GM19239 (cell line): ENCODE data around the gene ZCRB1.
"Not testable (repeated sequence)": the region's sequence is repeated elsewhere in the genome, so short reads cannot be mapped to it uniquely, and the experiment has no call there.

Experiments used
- DNase-seq: peaks from one replicate; pipeline ENCODE4 v3.0.0; 2011; ENCODE audit warnings: low spot score; ENCODE audit not compliant: insufficient read length
- FAIRE-seq: peaks from 2 replicates; lab custom pipeline; 2011; peaks lifted over from hg19 to GRCh38; lab: Jason Lieb, UNC

The ZCRB1 gene

DNA sequence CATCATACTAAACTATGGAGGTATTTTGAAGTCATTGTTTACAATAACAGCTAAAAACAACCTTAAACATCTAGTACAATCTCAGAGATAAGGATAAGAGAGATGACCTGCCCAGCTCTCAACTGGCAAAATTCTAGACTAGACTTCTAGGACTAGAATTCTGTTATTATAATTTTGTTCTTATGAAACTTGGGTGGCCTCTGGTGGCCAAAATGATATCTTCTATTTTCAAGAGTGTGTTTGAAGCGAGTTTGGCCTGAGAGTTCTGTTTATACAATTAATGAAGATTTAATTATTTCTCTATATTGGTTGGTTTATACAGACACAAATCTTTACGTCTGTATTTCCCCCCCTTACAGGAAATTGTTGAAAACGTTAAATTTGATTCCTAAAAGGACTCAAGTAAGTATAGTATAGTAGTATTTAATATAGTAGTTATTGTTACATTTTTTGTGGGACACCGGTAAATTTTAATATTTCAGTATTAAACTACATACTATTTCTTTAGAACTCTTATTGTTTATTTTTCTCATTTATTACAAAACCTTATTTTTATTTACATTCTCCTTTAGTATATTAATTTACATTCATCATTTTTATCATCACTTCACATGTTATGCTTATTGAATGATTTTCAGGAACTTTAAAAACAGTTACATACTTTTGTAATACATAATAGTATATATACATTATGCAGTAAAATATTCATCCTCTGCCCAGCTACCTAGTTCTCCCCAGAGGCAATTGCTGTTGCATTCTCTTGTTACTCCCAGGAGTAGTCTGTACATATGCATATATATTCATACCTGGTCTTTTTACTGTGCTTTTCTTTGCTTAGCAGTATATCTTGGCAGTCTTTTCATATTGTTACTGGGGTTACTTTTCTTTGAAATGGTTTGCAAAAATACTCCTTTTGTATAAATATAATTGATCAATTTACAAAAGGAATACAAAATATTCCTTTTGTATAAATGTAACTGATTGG, 6.7 kb upstream of the ZCRB1 start:
- peak; percentile 69 for FAIRE-seq
- DNase-seq, result peak; percentile 12

DNA sequence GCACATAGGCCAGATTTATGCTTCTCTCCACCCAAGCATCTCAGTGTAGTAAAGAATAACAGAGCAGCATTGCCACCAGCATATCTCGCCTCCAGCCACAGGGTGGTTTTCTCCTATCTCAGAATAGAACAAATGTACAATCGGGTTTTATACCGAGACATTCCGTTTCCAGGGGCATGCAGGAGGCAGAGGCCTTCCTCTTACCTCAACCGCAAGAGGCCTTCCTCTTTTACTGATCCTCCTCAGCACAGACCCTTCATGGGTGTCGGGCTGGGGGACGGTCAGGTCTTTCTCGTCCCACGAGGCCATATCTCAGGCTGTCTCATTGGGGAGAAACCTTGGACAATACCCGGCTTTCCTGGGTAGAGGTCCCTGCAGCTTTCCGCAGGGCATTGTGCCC, 4.2 kb upstream of the ZCRB1 start:
- DNase-seq, FAIRE-seq: not testable (repeated sequence)

DNA sequence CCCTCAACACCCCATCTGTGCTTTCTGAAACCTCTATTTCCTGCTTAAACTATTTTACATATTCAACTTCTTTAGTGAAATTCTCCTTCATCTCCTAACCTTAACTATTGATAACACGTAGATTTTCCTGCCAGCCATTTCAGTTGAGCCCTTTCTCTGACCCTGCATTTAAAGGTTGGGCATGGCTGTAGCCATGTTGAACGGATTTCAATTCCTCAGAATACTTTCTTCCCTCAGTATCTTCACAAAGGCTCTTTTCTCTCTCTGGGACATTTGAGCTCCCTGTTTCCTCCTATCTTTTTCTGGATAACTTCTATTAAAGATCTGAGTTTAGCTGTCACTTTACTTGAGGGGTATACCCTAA, 1.3 kb upstream of the ZCRB1 start:
- FAIRE-seq, result no peak
- no peak for DNase-seq

DNA sequence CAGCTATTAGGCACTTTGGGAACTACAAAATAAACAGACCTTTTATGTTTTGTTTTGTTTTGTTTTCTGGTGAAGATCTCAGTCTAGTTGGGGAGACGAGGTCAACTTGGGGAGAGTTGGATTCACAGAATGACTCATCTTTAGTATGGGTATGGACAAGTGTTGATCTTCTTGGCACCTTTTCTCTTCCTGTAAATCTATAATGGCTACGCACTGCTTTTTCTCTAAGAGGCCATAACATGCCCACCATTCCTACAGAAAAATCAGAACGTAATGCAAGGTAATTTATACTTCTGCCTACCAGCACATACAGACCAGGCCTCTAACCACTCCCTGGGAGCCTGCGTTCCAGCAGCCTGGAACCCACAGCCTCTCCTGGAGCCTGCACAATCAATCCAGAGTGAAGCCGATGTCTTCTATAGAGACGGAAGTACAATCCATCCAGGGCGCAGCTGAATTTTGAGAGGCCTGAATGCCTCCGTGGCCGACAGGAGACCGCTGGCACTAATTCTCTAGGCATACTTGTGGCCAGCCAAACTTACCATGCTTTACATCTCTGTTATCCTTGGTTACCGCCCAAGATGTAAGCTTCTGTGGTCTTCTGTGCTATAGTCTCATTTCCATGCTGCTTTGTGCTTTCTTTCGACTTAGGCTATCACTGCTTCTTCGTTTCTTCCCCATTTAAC, 790 bp upstream of the ZCRB1 start:
- DNase-seq (no peak), FAIRE-seq (peak; percentile 54)

DNA sequence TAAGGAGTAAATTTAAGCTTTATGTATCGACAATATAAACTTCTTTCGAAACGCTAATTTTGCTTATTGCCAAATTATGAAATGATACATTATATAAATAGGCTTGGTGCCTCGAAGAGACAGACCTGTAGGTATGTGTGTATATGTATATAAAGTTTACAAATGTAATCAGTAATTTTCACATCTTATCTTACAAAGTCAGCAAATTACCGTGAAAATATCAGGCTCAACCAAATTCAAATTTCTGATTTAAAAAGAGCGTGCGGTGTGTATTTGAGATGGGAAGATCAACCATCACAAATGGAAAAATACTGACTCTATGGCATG, 605 bp downstream of the ZCRB1 start:
- DNase-seq (no peak), FAIRE-seq (no peak)

DNA sequence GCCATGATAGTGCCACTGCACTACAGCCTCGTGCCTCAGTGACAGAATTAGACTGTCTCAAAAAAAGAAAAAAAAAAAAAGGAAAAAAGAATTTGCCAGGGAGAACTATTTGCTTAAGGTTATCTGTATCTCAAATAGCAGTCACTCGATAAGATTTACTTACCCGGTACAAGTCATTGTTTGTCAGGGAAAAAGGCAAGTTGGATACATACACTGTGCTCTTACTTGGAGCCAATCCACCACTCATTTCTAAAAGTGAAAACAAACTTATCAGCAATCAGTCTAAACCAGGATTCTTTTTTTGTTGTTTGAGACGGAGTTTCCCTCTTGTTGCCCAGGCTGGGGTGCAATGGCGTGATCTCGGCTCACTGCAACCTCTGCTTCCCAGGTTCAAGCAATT, 2.0 kb downstream of the ZCRB1 start:
- FAIRE-seq, result no peak
- no peak for DNase-seq

DNA sequence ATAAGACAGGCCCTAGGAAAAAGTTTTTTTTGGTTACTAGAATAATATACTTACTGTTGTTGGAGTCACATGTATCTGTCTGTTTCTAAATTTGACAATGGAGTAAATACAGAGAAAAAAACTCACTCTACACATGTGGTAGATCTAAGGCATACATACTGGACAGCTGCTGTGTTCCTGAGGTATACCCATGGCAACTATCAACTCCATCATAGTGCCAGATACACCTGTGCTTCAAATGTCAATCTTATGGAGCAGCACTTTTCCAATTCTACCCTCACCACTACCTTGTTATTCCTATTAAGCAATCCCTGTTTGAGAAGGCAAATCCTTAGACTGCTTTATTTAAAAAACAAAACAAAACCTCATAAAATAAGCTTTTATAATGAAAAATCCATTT, 3.3 kb downstream of the ZCRB1 start:
- FAIRE-seq, result no peak

DNA sequence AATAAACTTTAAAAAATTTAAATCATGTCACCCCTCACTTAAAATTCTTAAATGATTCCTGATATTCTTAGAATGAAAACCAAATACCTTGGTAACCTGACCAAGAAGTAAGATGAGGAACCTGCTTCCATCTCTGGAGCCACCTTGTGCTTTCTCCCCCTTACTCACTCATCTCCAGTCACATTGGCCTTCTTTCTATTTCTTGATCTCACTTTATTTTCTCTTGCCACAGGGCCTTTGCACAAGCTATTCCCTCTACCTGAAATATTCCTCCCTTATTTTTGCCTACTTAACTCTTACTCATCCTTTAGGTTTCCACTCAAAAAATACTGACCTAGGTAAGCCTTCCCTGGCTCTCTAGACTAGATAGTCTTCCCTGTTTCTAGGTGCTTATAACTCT, 5.1 kb downstream of the ZCRB1 start:
- DNase-seq, result no peak
- FAIRE-seq, result no peak

More for the DNA sequence above, 3.3 kb downstream of the ZCRB1 start:
- no peak for DNase-seq

DNA sequence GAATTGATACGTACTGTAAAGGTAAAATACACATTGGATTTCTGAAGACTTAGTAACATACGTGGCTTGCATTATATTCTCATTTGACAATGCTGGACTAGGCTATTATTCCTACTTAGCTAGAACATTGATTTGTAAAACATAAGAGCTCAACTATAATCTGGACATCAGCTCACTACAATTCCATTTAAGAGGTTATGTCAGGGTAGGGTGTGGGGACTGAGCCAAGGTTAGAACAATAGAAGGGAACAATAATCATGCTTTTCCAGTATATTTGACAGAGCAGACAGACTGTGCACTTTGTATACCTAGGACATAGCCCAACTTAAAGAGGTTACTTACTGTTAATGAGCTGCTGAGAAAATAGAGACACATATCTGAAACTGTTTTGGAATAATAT, 10.8 kb downstream of the ZCRB1 start:
- DNase-seq (no peak), FAIRE-seq (no peak)

DNA sequence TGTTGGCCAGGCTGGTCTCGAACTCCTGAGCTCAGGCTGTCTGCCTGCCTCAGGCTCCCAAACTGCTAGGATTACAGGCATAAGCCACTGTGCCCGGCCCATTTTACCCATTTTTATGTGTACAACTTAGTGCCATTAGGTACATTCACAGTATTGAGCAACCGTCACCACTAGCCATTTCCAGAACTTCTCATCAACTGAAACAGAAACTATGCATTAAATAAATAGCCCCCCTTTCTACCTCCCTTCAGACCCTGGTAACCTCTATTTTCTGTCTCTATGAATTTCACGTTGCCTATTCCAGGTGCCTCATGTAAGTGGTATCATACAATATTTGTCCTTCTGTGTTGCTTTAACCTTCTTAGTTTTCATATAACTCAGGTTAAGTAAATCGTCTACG, 15.9 kb downstream of the ZCRB1 start:
- no peak for FAIRE-seq

DNA sequence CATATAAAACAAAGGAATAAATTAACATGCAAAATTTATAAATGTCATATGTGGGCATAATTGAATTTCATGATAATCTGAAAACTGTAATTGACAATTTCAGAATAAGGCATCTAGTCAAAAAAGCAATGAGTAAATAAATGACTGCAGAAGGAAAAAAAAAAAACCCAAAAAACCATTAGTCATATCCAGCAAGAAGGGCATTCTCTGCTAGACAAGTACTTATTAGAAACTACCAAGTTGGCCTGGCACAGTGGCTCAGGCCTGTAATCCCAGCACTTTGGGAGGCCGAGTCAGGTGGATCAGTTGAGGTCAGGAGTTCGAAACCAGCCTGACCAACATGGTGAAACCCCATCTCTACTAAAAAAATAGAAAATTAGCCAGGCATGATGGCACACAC, 17.5 kb downstream of the ZCRB1 start:
- DNase-seq (no peak), FAIRE-seq (no peak)

More for the DNA sequence above, 15.9 kb downstream of the ZCRB1 start:
- DNase-seq, result no peak

DNA sequence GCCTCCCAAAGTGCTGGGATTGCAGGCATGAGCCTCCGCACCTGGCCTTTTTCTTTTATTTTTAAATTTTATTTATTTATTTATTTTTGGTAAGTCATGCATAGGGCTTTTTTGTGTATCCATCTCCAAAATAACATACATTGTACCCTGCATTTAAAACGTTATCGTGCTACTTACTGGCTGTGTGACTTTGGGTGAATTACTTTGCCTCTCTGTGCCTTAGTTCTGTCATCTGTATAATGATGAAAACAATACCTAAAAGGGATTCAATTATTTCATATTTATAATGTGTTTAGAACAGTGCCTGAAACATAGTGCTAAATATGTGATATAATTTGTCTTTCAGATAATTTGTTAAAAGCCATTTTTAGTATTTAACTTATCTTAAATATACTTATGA, 19.6 kb downstream of the ZCRB1 start:
- FAIRE-seq, result no peak
- no peak for DNase-seq

DNA sequence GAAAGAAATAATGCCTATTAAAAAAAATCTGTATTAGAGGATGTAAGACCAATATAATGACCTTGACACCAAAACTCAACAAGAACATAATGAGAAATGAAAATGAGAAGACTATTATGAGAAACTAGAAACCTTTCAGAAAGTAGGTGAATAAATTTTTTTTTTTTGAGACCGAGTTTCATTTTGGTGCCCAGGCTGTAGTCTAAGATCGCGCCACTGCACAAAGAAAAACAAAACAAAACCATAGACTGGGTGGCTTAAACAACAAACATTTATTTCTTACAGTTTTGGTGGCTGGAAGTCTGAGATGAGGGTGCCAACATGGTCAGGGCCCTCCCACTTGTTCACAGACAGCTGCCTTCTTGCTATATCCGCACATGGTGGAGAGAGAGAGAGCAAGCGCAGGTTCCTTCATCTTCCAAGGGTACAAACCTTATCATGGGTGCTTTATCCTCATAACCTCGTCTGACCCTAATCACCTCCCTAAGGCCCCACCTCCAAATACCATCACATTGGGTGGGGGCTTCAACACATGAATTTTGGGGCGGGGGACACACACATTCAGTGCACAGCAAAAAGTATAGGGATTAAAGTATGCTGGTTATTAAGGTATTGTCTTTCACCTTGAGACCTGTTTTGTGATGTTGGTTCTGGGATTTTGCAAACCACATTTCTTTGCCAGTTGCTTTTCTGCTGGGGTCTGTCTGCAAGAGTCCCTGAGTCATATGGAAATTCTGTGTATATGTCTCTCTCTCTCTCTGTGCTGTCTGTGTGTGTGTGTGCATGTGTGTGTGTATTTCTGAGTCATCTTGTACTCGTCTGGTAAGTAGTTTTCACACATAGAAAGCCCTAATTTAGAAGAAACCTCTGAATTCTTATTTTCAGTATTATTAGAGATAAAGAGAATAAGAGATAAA, 26.2 kb downstream of the ZCRB1 start:
- FAIRE-seq (peak; percentile 93), DNase-seq (peak; percentile 20)

DNA sequence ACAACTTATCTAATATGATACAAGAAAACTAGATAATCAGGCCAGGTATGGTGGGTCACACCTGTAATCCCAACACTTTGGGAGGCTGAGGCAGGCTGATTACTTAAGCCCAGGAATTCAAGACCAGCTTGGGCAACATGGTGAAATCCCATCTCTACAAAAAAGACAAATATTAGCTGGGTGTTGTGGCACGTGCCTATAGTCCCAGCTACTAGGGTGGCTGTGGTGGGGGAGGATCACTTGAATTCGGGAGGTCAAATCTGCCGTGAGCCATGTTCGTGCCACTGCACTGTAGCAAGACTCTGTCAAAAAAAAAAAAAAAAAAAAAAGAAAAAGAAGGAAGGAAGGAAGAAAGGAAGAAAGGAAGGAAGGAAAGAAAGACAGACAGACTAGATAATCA, 27.0 kb downstream of the ZCRB1 start:
- DNase-seq (no peak), FAIRE-seq (no peak)

DNA sequence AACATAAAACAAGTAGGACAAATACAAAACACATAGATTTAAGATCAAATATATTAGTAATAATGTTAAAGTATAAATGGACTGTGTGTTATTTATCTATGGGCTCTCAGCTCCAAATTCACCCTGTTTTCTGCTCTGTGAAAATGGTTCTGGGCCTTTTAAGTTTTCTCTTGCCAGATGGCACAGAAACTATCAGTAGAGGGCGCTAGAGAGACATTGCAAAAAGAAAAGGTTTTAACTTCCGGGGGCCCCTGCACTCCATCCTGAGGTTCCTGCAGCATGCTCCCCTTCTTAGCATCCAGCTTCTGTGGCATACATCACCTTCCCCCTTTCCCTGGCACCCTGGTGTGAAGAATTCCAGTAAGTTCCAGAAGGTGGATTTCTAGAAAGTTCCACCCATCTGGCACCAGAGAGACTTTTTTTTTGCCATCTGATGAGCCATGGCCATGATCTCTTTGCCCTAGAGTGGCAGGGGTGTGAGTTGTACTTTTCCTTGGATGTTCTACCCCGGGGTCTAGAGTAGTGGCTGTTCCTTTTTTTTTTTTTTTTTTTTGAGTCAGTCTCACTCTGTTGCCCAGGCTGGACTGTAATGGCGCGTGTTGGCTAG, 29.3 kb downstream of the ZCRB1 start:
- FAIRE-seq (peak; percentile 68), DNase-seq (no peak)

DNA sequence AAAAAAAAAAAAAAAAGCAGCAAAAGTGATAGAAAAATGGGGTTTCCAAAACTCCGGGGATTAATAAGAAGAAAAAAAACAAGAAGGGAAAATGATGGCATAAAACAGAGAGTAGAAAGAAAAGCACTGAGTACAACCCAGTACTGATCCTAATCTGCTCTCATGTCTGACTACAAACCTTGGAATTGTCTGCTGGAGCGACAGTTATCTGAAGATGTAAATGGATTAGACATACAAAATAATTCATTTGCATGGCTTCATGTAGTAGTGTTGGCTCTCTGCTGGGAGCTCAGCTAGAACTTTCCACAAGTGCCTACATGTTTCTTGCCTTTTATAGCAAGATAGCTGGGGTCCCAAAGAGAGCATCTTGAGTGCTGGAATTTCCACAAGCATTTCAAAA, 34.2 kb downstream of the ZCRB1 start:
- FAIRE-seq (no peak), DNase-seq (no peak)

DNA sequence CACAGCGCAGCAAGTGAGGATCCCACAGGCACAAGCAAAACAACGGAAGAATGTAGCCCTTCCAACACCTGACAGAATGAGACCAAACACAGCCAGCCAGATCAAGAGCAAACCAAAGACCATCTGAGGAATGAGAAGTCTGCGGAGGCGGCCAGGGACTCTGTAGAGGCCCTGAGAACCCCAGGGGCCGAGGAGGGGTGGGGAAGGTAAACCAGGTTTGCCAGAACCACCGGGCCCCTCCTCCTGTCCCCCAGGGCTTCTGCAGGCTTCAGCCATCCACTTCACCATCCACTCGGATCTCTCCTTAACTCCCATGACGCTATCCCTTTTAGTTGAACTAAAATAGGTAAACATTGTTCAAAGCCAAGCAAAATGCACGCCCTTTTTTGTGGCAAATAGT, 37.4 kb downstream of the ZCRB1 start:
- FAIRE-seq, result no peak
- DNase-seq, result no peak

DNA sequence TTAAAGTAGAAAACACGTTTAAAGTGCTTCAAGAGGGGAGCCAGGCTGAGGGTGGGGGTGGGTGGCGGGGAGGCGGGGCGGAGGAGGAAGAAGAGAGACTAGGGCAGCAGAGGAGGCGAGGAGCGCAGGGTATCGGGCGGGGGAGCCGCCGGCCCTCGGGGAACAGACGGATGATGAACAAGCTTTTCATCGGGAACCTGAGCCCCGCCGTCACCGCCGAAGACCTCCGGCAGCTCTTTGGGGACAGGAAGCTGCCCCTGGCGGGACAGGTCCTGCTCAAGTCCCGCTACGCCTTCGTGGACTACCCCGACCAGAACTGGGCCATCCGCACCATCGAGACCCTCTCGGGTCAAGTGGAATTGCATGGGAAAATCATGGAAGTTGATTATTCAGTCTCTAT, 39.2 kb downstream of the ZCRB1 start:
- DNase-seq, result no peak
- no peak for FAIRE-seq

DNA sequence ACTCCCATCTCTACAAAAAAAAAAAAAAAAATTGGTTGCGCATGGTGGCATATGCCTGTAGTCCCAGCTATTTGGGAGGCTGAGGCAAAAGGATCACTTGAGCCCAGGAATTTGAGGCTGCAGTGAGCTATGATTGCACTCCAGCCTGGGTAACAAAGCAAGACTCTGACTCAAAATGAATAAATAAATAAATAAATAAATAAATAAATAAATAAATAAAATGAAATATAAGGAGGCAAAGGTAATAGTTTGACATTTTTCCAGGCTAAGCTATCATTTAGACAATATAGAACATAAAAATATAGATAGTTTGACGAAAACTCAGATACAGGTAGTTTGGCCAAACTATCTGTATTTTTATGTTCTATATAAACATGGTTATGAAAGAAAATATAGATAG, 40.5 kb downstream of the ZCRB1 start:
- no peak for DNase-seq
- FAIRE-seq, result no peak

DNA sequence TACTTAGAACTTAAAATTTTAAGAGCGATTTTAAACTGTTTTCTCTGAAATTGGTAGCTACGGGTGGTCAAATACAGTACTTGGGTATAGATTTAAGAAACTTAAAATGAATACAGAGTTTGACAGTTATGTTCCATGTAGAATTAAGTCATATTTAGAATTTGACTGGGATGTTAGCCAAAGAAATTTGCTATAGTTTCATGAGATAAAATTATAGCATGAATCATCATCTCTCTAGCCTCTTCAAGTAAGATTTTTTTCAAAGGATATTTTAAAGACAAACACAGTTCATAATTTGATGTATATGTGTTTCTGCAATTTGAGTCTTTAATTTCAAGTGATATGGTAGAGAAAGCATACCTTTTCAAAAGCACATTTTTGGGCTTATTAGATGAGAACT, 41.0 kb downstream of the ZCRB1 start:
- DNase-seq (no peak), FAIRE-seq (no peak)
